ENCODE measurements around the gene SRGAP2C. TPM values are rescaled to one million over a fixed set of nuclear protein-coding genes. Genes with fewer than 3 reads are reported as not detected.
"Not testable (repeated sequence)": the region's sequence is repeated elsewhere in the genome, so short reads cannot be mapped to it uniquely, and the experiment has no call there.

The SRGAP2C gene
- polyA plus RNA-seq, 1 of the 3 experiments (the other 2 are of a cell fraction) = 3.2 TPM

DNA sequence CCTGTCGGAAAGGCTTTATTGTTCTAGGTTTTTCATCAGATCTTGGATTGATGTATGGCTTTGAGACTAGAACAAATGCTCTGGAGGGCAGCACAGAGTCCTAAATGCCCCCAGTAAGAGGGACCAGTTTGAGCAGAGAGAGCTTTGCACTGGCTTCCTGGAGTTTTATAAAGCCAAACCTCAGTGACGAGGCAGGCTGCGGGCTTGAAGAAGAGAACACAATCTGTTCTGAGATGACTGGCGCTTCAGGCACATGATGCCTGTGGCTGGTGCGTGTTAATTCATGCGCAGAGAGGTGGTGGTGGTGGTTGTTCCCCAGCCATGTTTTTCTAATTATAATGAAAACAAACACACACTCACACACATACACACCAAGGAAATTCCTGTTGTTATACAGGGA is 180.9 kb downstream of the SRGAP2C start:
- H3K4me1 ChIP-seq (ENCODE audit: control insufficient read depth in 1 of 2, insufficient read depth in 2 of 2, low read depth in 1 of 2, low read length in 1 of 2); H2AFZ ChIP-seq (ENCODE audit: low read depth); H3K27ac ChIP-seq (ENCODE audit: low read depth in 2 of 2, low read length in 1 of 2); DNase-seq; H3K79me2 ChIP-seq (ENCODE audit: insufficient read depth); H3K27me3 ChIP-seq (ENCODE audit: insufficient read depth); H3K9ac ChIP-seq; H3K36me3 ChIP-seq (replicated peaks in 1 of 2; ENCODE audit: control insufficient read depth in 1 of 2, insufficient read depth in 2 of 2, low read length in 1 of 2); POLR2A ChIA-PET; CTCF ChIA-PET; H3K9me2 ChIP-seq; H3K4me3 ChIP-seq (ENCODE audit: low read depth in 2 of 2, low read length in 1 of 2); H3F3A ChIP-seq (replicated peaks; ENCODE audit: insufficient read depth); H3K4me2 ChIP-seq; H3K9me3 ChIP-seq; H4K20me1 ChIP-seq (ENCODE audit: insufficient read depth): not testable (repeated sequence)
- 90% methylated on average over 4 of the region's 6 CpGs for WGBS (ENCODE audit: low lambda C conversion rate)

DNA sequence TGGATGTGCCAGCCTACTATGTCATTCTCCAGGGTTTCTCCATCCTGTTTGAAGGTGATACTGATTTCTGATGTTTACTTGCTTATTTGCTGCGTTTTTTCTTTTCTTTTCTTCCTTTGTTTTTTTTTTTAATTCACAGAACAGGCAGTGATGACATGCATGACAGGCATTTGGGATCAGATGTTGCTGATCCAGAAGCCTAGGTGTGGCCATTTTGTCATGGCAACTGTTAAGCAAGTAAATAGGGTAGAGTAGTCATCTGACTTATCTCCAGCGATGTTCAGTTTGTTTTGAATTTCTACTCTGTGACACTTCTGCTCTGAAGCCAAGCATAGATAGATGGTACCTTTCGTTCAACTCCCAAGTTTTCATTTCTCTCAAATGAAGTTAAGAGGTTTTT is 181.4 kb downstream of the SRGAP2C start:
- CTCF ChIA-PET; H3F3A ChIP-seq (replicated peaks; ENCODE audit: insufficient read depth); H3K36me3 ChIP-seq (replicated peaks in 1 of 2; ENCODE audit: control insufficient read depth in 1 of 2, insufficient read depth in 2 of 2, low read length in 1 of 2); H3K4me1 ChIP-seq (ENCODE audit: control insufficient read depth in 1 of 2, insufficient read depth in 2 of 2, low read depth in 1 of 2, low read length in 1 of 2); H3K9me2 ChIP-seq; H3K9ac ChIP-seq; H4K20me1 ChIP-seq (ENCODE audit: insufficient read depth); H2AFZ ChIP-seq (ENCODE audit: low read depth); H3K27ac ChIP-seq (ENCODE audit: low read depth in 2 of 2, low read length in 1 of 2); DNase-seq; POLR2A ChIA-PET; H3K4me2 ChIP-seq; H3K27me3 ChIP-seq (ENCODE audit: insufficient read depth); H3K4me3 ChIP-seq (ENCODE audit: low read depth in 2 of 2, low read length in 1 of 2); H3K9me3 ChIP-seq; H3K79me2 ChIP-seq (ENCODE audit: insufficient read depth): not testable (repeated sequence)
- WGBS (ENCODE audit: low lambda C conversion rate) = no CpG with 5 or more reads among the region's 3 CpGs

DNA sequence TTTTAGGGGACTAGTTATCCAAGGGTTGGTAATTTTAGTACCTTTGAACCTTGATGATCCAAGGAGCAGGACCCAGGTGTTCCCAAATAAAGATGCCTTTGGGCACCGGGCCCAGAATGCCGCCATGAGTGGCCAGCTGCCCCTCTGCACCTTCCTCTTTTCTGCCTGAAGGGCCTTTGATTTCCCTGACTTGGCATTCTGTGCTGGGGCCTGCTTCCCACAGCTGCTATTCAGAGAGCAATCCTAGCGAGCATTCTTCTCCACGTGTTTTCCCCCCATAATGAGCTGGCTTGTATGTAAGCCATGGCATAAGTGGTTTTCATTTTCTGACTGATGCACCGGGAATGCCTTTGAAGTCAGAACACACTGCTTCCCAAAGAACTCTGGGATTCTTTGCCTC is 184.1 kb downstream of the SRGAP2C start:
- H4K20me1 ChIP-seq (ENCODE audit: insufficient read depth); CTCF ChIA-PET; H3K9ac ChIP-seq; POLR2A ChIA-PET; H3K36me3 ChIP-seq (replicated peaks in 1 of 2; ENCODE audit: control insufficient read depth in 1 of 2, insufficient read depth in 2 of 2, low read length in 1 of 2); H2AFZ ChIP-seq (ENCODE audit: low read depth); H3K4me1 ChIP-seq (ENCODE audit: control insufficient read depth in 1 of 2, insufficient read depth in 2 of 2, low read depth in 1 of 2, low read length in 1 of 2); H3K4me2 ChIP-seq; H3F3A ChIP-seq (replicated peaks; ENCODE audit: insufficient read depth); H3K27me3 ChIP-seq (ENCODE audit: insufficient read depth); H3K27ac ChIP-seq (ENCODE audit: low read depth in 2 of 2, low read length in 1 of 2); H3K4me3 ChIP-seq (ENCODE audit: low read depth in 2 of 2, low read length in 1 of 2); H3K9me2 ChIP-seq; H3K79me2 ChIP-seq (ENCODE audit: insufficient read depth); H3K9me3 ChIP-seq; DNase-seq: not testable (repeated sequence)
- no CpG with 5 or more reads among the region's 5 CpGs for WGBS (ENCODE audit: low lambda C conversion rate)

DNA sequence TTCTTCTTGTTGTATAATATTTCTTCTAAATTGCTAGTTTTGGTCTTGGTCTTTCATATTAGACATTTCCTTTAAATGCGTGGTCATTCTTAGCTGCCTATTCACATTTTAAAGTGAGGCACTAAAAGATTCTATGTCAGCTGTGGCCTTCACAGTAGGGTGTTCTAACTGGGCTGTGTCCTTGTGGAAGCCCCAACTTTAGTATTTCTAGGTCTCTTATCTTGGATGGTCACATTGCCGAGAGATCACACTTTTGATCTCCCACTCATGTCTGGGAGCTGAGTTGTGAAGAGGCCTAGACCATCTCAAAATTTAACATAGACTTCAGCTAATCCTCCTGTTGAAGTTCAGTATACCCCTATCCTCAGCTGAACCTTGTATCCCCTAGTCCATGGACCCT is 185.2 kb downstream of the SRGAP2C start:
- H3K27ac ChIP-seq (ENCODE audit: low read depth in 2 of 2, low read length in 1 of 2); H2AFZ ChIP-seq (ENCODE audit: low read depth); H3F3A ChIP-seq (replicated peaks; ENCODE audit: insufficient read depth); H3K79me2 ChIP-seq (ENCODE audit: insufficient read depth); CTCF ChIA-PET; H3K36me3 ChIP-seq (replicated peaks in 1 of 2; ENCODE audit: control insufficient read depth in 1 of 2, insufficient read depth in 2 of 2, low read length in 1 of 2); H3K4me1 ChIP-seq (ENCODE audit: control insufficient read depth in 1 of 2, insufficient read depth in 2 of 2, low read depth in 1 of 2, low read length in 1 of 2); H3K9ac ChIP-seq; H3K9me3 ChIP-seq; H3K27me3 ChIP-seq (ENCODE audit: insufficient read depth); POLR2A ChIA-PET; H4K20me1 ChIP-seq (ENCODE audit: insufficient read depth); DNase-seq; H3K9me2 ChIP-seq; H3K4me3 ChIP-seq (ENCODE audit: low read depth in 2 of 2, low read length in 1 of 2); H3K4me2 ChIP-seq: not testable (repeated sequence)
- WGBS (ENCODE audit: low lambda C conversion rate) = no CpG with 5 or more reads among the region's 2 CpGs

DNA sequence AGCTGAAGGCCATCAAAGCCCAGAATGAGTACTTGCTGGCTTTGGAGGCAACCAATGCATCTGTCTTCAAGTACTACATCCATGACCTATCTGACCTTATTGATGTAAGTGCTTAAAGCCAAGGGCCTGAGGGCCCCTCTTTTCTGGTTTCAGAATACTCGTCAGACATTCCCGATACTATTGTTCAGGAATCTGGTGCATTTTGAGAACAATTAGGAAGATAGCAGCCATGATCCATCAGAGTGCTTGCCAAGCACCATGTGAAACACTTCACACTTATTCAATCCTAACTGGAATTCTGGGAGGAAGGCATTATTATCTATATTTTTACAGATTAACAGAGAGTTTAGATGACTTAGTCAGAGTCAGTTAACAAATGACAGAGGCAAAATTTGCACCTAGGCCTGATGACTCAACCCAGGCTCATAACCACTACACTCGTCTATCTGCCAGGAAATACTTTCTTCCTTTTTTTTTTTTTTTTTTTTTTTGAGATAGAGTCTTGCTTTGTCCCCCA is 190.1 kb downstream of the SRGAP2C start:
- H3K9me2 ChIP-seq; H4K20me1 ChIP-seq (ENCODE audit: insufficient read depth); H3K36me3 ChIP-seq (replicated peaks in 1 of 2; ENCODE audit: control insufficient read depth in 1 of 2, insufficient read depth in 2 of 2, low read length in 1 of 2); H3K4me1 ChIP-seq (ENCODE audit: control insufficient read depth in 1 of 2, insufficient read depth in 2 of 2, low read depth in 1 of 2, low read length in 1 of 2); DNase-seq; POLR2A ChIA-PET; H2AFZ ChIP-seq (ENCODE audit: low read depth); H3K79me2 ChIP-seq (ENCODE audit: insufficient read depth); H3K4me3 ChIP-seq (ENCODE audit: low read depth in 2 of 2, low read length in 1 of 2); H3K27me3 ChIP-seq (ENCODE audit: insufficient read depth); H3K27ac ChIP-seq (ENCODE audit: low read depth in 2 of 2, low read length in 1 of 2); H3K9ac ChIP-seq; H3F3A ChIP-seq (replicated peaks; ENCODE audit: insufficient read depth); H3K4me2 ChIP-seq; H3K9me3 ChIP-seq; CTCF ChIA-PET: not testable (repeated sequence)
- 86% methylated on average over 2 of the region's 3 CpGs for WGBS (ENCODE audit: low lambda C conversion rate)

DNA sequence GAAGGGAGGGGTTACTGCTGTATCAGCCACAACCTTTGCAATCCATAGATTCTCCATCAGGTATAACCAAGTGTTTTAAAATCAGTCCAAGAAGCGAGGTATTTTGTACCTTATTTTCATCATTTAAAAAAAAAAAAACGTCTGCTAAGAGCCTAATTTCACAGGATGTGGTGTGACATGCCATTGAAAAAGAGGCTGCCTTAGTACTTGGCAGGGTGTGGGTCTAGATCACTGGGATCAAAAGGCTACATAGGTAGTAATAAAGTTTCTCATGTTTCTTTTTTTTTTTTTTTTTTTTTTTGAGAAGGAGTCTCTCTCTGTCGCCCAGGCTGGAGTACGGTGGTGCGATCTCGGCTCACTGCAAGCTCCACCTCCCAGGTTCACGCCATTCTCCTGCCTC is 192.2 kb downstream of the SRGAP2C start:
- CTCF ChIA-PET; H3K4me1 ChIP-seq (ENCODE audit: control insufficient read depth in 1 of 2, insufficient read depth in 2 of 2, low read depth in 1 of 2, low read length in 1 of 2); H2AFZ ChIP-seq (ENCODE audit: low read depth); H4K20me1 ChIP-seq (ENCODE audit: insufficient read depth); H3K9me3 ChIP-seq; POLR2A ChIA-PET; DNase-seq; H3F3A ChIP-seq (replicated peaks; ENCODE audit: insufficient read depth); H3K9ac ChIP-seq; H3K4me3 ChIP-seq (ENCODE audit: low read depth in 2 of 2, low read length in 1 of 2); H3K79me2 ChIP-seq (ENCODE audit: insufficient read depth); H3K27me3 ChIP-seq (ENCODE audit: insufficient read depth); H3K27ac ChIP-seq (ENCODE audit: low read depth in 2 of 2, low read length in 1 of 2); H3K9me2 ChIP-seq; H3K4me2 ChIP-seq; H3K36me3 ChIP-seq (replicated peaks in 1 of 2; ENCODE audit: control insufficient read depth in 1 of 2, insufficient read depth in 2 of 2, low read length in 1 of 2): not testable (repeated sequence)
- no CpG with 5 or more reads among the region's 7 CpGs for WGBS (ENCODE audit: low lambda C conversion rate)
